GM06990 (cell line): ENCODE data around the gene POLE.

Source experiments
- DNase-seq: peaks from one replicate; pipeline ENCODE4 v3.0.0-alpha.2; 2011; ENCODE audit not compliant: insufficient read length; ENCODE audit errors: extremely low read depth
- H3K27me3 ChIP-seq: replicated peaks from 2 replicates; pipeline ENCODE4 v1.6.0; 2011; ENCODE audit warnings: low read length; ENCODE audit not compliant: control insufficient read depth, insufficient read depth
- H3K36me3 ChIP-seq: 2 replicates; pipeline ENCODE4 v1.5.1; 2011; ENCODE audit warnings: low read length; ENCODE audit not compliant: control insufficient read depth, insufficient read depth
- H3K4me3 ChIP-seq: replicated peaks from 2 replicates; pipeline ENCODE4 v1.5.1; 2011; ENCODE audit warnings: low read depth, mild to moderate bottlenecking, control low read depth, low read length
- TF ChIP-seq, protein P1 (sequence below): IDR thresholded peaks from 2 replicates; pipeline ENCODE4 v1.5.1; 2011; ENCODE audit warnings: low read length, control low read depth, mild to moderate bottlenecking, inconsistent platforms; ENCODE audit not compliant: insufficient read depth, poor library complexity, severe bottlenecking

Gene POLE

DNA sequence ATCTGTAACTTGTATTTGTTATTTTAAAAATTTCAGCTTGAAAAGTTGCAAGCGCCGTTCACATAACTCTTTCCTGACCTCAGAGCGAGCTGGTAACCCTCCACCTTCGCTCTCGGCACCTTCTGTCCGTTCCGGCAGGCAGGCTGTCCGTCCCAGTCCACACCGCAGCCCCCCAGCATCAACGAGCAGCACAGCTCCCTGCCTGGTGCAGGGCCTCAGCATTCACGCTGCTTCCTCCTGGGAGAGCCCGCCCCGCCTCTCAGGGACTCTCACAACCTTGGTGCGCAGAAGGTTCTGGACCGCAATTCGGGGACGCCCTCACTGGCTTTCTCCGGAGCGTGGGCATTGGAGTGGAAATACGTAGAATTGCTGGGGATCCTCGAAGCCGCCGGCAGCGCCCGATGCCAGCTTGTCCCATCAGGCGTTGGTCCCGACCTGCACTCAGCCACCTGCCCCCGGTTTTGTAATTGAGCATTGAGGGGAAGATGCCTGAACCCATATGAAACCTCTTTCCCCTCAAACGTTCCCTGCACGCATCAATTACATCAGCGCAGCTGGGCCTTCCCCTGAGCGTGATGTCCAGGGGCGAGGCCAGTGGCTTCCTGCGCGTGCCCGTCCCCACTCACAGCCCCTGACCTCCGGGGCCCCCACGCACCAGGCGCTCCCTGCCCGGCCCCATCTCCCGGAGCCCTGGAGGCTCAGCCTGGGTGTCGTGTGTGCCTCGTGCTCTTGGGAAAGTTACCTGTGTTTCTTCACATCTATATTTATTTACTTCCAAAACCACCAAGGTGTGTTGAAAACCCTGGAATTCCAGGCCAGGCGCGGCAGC lies 95.8 kb downstream of the POLE start:
- H3K4me3 ChIP-seq, result no peak overlapping the region
- no peak for DNase-seq
- TF ChIP-seq, protein P1, sequence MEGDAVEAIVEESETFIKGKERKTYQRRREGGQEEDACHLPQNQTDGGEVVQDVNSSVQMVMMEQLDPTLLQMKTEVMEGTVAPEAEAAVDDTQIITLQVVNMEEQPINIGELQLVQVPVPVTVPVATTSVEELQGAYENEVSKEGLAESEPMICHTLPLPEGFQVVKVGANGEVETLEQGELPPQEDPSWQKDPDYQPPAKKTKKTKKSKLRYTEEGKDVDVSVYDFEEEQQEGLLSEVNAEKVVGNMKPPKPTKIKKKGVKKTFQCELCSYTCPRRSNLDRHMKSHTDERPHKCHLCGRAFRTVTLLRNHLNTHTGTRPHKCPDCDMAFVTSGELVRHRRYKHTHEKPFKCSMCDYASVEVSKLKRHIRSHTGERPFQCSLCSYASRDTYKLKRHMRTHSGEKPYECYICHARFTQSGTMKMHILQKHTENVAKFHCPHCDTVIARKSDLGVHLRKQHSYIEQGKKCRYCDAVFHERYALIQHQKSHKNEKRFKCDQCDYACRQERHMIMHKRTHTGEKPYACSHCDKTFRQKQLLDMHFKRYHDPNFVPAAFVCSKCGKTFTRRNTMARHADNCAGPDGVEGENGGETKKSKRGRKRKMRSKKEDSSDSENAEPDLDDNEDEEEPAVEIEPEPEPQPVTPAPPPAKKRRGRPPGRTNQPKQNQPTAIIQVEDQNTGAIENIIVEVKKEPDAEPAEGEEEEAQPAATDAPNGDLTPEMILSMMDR, result no peak
- no peaks in the 10 kb centered on the region for H3K36me3 ChIP-seq
- no peaks in the 10 kb centered on the region; the same call in 1 of the 2 replicates for H3K27me3 ChIP-seq

DNA sequence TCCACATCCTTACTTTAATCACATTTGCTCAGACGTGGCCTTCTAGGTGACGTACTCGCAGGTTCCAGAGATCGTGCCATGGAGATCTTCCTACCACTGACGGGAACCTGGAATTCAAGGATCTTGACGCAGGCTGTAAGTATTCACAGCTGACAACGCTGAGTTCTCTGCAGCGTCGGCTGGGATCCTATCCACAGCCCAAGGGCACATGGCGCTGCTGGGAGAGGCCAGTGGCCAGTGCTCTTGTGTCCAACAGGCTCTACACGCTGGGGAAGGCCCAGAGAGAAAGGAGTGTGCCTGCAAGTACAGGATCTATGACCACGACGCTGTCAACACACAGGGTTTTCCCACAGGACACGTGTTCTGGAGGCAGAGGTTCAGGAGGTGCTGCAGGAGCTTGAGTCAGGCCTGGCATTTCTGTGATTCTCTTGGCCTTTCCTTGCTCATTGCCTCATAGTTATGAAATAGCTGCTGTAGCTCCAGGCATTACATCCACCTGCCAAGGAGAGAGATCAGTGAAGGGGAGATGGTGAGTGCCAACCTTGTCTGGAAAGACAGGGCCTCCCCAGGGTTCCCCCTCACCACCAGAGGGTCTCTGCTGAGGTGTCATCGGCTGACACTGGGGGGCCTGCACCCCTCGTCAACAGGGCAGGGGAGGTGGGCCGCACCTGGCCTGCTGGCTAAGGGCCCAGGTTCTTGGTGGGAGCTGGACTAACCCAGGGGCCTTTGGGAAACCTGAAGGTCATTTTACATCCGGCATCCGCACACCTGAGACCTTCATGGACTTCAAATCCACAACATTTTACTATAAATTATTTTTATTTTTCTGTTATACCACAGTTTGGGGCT lies 98.1 kb downstream of the POLE start:
- Histone ChIP-seq H3K36me3 (no peaks in the 10 kb centered on the region), H3K27me3 (no peaks in the 10 kb centered on the region), H3K4me3 (no peak overlapping the region)
- DNase-seq, result no peak
- TF ChIP-seq, protein P1, result no peak

DNA sequence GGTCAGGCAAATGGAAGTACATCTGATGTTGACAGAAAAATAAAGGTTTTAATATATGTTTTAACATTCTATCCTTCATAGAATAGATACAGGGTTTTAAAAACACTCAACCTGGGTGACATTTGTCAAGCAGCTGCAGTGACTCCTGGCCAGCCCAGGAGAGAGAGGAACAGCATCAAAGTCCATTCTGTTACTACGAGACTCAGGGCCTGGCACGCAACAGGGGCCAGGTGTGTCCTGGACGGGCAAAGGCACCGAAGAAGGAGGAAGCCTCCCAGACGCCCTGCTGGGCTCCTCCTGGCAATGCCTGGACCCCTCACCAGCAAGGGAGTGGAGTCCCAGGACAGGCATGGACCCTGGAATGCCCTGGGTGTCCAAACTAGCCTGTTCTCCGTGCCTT lies 98.8 kb downstream of the POLE start:
- no peak overlapping the region for H3K4me3 ChIP-seq
- DNase-seq, result no peak
- TF ChIP-seq, protein P1, result no peak
- no peaks in the 10 kb centered on the region for H3K36me3 ChIP-seq
- H3K27me3 ChIP-seq, result no peaks in the 10 kb centered on the region

DNA sequence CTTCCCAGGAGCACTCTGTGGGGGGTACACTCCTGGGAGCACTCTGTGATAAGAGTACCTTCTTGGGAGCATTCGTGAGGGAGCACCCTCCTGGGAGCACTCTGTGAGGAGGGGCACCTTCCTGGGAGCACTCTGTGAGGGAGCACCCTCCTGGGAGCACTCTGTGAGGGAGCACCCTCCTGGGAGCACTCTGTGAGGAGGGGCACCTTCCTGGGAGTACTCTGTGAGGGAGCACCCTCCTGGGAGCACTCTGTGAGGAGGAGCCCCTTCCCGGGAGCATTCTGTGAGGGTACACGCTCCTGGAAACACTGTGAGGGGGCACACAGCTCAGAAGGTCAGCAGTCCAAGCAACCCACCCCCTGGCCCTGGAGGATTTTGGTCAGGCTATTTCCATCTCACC lies 99.4 kb downstream of the POLE start:
- no peaks in the 10 kb centered on the region for H3K27me3 ChIP-seq
- no peak for DNase-seq
- no peak overlapping the region for H3K4me3 ChIP-seq
- no peaks in the 10 kb centered on the region for H3K36me3 ChIP-seq
- TF ChIP-seq, protein P1, result no peak

DNA sequence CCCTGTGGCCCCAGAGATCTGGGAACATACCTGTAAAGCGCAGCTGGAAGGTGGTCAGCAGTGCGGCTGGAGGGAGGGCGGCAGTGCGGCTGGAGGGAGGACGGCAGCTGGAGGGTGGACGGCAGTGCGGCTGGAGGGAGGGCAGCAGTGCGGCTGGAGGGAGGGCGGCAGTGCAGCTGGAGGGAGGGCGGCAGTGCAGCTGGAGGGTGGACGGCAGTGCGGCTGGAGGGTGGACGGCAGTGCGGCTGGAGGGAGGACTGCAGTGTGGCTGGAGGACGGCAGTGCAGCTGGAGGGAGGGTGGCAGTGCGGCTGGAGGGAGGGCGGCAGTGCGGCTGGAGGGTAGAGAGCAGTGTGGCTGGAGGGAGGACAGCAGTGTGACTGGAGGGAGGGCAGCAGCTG lies 100.2 kb downstream of the POLE start:
- no peaks in the 10 kb centered on the region for H3K27me3 ChIP-seq
- H3K4me3 ChIP-seq, result no peak overlapping the region
- TF ChIP-seq, protein P1, result no peak
- no peaks in the 10 kb centered on the region; the same call in 1 of the 2 replicates for H3K36me3 ChIP-seq
- DNase-seq, result no peak
